Astrocyte (in vitro differentiated cells and primary cell): ENCODE data around the gene ZBTB24. TPM values are rescaled to one million over a fixed set of nuclear protein-coding genes. Genes with fewer than 3 reads are reported as not detected.

ENCODE experiments used
- DNase-seq: peaks from one replicate; pipeline ENCODE4 v3.0.0-alpha.2; 2010; ENCODE audit warnings: low read depth
- FAIRE-seq: peaks from 2 replicates; lab custom pipeline; 2011; peaks lifted over from hg19 to GRCh38; lab: Jason Lieb, UNC
- H2AFZ ChIP-seq: 2 replicates; pipeline ENCODE4 v1.6.0; 2012; ENCODE audit warnings: low read depth, low read length, inconsistent platforms
- H3K27ac ChIP-seq: 2 replicates; pipeline ENCODE4 v1.5.1; 2011; ENCODE audit warnings: low read depth, low read length, inconsistent platforms
- H3K27me3 ChIP-seq: 2 replicates; pipeline ENCODE4 v1.6.0; 2011; ENCODE audit warnings: low read length, inconsistent platforms; ENCODE audit not compliant: insufficient read depth
- H3K36me3 ChIP-seq: 2 replicates; pipeline ENCODE4 v1.5.1; 2011; ENCODE audit warnings: low read length, inconsistent platforms; ENCODE audit not compliant: insufficient read depth
- H3K4me1 ChIP-seq: 2 replicates; pipeline ENCODE4 v1.5.1; 2011; ENCODE audit warnings: low read length, inconsistent platforms; ENCODE audit not compliant: insufficient read depth
- H3K4me2 ChIP-seq: 2 replicates; pipeline ENCODE4 v1.6.0; 2012; ENCODE audit warnings: low read length, inconsistent platforms
- H3K4me3 ChIP-seq: 2 replicates; pipeline ENCODE4 v1.5.1; 2011; ENCODE audit warnings: low read depth, mild to moderate bottlenecking, low read length, inconsistent platforms; ENCODE audit not compliant: insufficient read depth
- H3K79me2 ChIP-seq: 2 replicates; pipeline ENCODE4 v1.6.0; 2012; ENCODE audit warnings: mild to moderate bottlenecking, low read length, inconsistent platforms; ENCODE audit not compliant: insufficient read depth
- H3K9ac ChIP-seq: 2 replicates; pipeline ENCODE4 v1.6.0; 2012; ENCODE audit warnings: mild to moderate bottlenecking, low read length, inconsistent platforms
- H3K9me3 ChIP-seq: 2 replicates; pipeline ENCODE4 v1.5.1; 2012; ENCODE audit warnings: low read depth, mild to moderate bottlenecking, low read length, inconsistent platforms; ENCODE audit not compliant: insufficient read depth
- H4K20me1 ChIP-seq: 2 replicates; pipeline ENCODE4 v1.6.0; 2012; ENCODE audit warnings: low read length, inconsistent platforms; ENCODE audit not compliant: insufficient read depth
- H3K27ac Mint-ChIP-seq: one replicate; pipeline ENCODE4 v1.8.0; 2021; ENCODE audit warnings: mild to moderate bottlenecking, mixed read lengths; ENCODE audit not compliant: unreplicated experiment
- H3K27me3 Mint-ChIP-seq: one replicate; pipeline ENCODE4 v1.8.0; 2021; ENCODE audit warnings: low read depth, mixed read lengths; ENCODE audit not compliant: unreplicated experiment
- H3K36me3 Mint-ChIP-seq: one replicate; pipeline ENCODE4 v1.8.0; 2021; ENCODE audit warnings: low read depth, mixed read lengths; ENCODE audit not compliant: unreplicated experiment
- H3K4me1 Mint-ChIP-seq: one replicate; pipeline ENCODE4 v1.8.0; 2021; ENCODE audit warnings: low read depth, mixed read lengths; ENCODE audit not compliant: unreplicated experiment
- H3K4me3 Mint-ChIP-seq: one replicate; pipeline ENCODE4 v1.8.0; 2021; ENCODE audit warnings: mild to moderate bottlenecking, moderate library complexity, mixed read lengths; ENCODE audit not compliant: unreplicated experiment
- H3K9me3 Mint-ChIP-seq: one replicate; pipeline ENCODE4 v1.8.0; 2021; ENCODE audit warnings: mild to moderate bottlenecking, mixed read lengths; ENCODE audit not compliant: unreplicated experiment
- CTCF ChIP-seq: IDR thresholded peaks from 2 replicates; pipeline ENCODE4 v1.5.1; 2011; ENCODE audit warnings: low read depth, mild to moderate bottlenecking, inconsistent platforms, low read length, moderate library complexity; ENCODE audit not compliant: insufficient read depth
- EZH2 ChIP-seq: IDR thresholded peaks from 2 replicates; pipeline ENCODE4 v1.6.1; 2012; ENCODE audit warnings: mild to moderate bottlenecking, low read length, inconsistent platforms; ENCODE audit not compliant: insufficient read depth
- total RNA-seq: library from RNA; stranded (reverse); gene quantifications from 2 replicates; pipeline ENCODE4 v1.2.1, GENCODE V29; 2021

The ZBTB24 gene
- total RNA-seq, 1 donor from 2014 or later, result 9.3 TPM

- H3K4me1 Mint-ChIP-seq, result peaks cover 5% of the 10 kb centered on the region
- peaks cover 8% of the 10 kb centered on the region for H3K4me1 ChIP-seq
- no peak overlapping the region for H3K27ac Mint-ChIP-seq
- TF ChIP-seq CTCF, result no peak
- no peaks in the 10 kb centered on the region for H3K9me3 Mint-ChIP-seq
- H3K27me3 Mint-ChIP-seq, result no peaks in the 10 kb centered on the region
- H4K20me1 ChIP-seq, result peaks cover 38% of the 10 kb centered on the region
- H3K4me3 Mint-ChIP-seq, result no peak overlapping the region
- peaks cover 23% of the 10 kb centered on the region for H3K79me2 ChIP-seq
- H3K4me2 ChIP-seq, result no peak overlapping the region
- no peak overlapping the region for H3K27ac ChIP-seq
- DNase-seq (no peak), FAIRE-seq (no peak)
- H3K27me3 ChIP-seq, result no peaks in the 10 kb centered on the region
- peaks cover 6% of the 10 kb centered on the region for H3K36me3 ChIP-seq
- H3K36me3 Mint-ChIP-seq, result peaks cover 16% of the 10 kb centered on the region
- H3K9me3 ChIP-seq, result no peaks in the 10 kb centered on the region
- H2AFZ ChIP-seq, result no peak overlapping the region
- no peak overlapping the region for H3K9ac ChIP-seq
- H3K4me3 ChIP-seq, result no peak overlapping the region
Measured at GRCh38 chr6:109451376-109451775, 31.6 kb downstream of the ZBTB24 start.

- no peak overlapping the region for H3K4me3 Mint-ChIP-seq
- H3K4me1 ChIP-seq, result peaks cover 7% of the 10 kb centered on the region
- no peak for TF ChIP-seq EZH2
- no peak for TF ChIP-seq CTCF
Measured at GRCh38 chr6:109450801-109451200, 32.2 kb downstream of the ZBTB24 start.

GRCh38 chr6:109449795-109450673 lies 33.0 kb downstream of the ZBTB24 start:
- Histone ChIP-seq H3K4me3 (no peak overlapping the region), H4K20me1 (peaks cover 38% of the 10 kb centered on the region), H3K4me1 (peaks cover 7% of the 10 kb centered on the region), H3K79me2 (peaks cover 19% of the 10 kb centered on the region), H3K4me2 (no peak overlapping the region), H3K9ac (no peak overlapping the region), H3K36me3 (peaks cover 10% of the 10 kb centered on the region), H2AFZ (no peak overlapping the region), H3K27ac (no peak overlapping the region), H3K27me3 (no peaks in the 10 kb centered on the region), H3K9me3 (no peaks in the 10 kb centered on the region)
- Mint-ChIP-seq H3K4me1 (peaks cover 3% of the 10 kb centered on the region), H3K27me3 (no peaks in the 10 kb centered on the region), H3K4me3 (no peak overlapping the region), H3K9me3 (no peaks in the 10 kb centered on the region), H3K36me3 (peaks cover 25% of the 10 kb centered on the region), H3K27ac (no peak overlapping the region)
- FAIRE-seq (no peak), DNase-seq (no peak)
- TF ChIP-seq CTCF (no peak), EZH2 (no peak)

More at GRCh38 chr6:109450801-109451200, 32.2 kb downstream of the ZBTB24 start:
- FAIRE-seq, result no peak
- Histone ChIP-seq H3K27me3 (no peaks in the 10 kb centered on the region), H3K36me3 (peaks cover 6% of the 10 kb centered on the region), H3K27ac (no peak overlapping the region), H3K9ac (no peak overlapping the region), H3K79me2 (peaks cover 23% of the 10 kb centered on the region), H4K20me1 (peaks cover 38% of the 10 kb centered on the region), H3K4me3 (no peak overlapping the region), H3K9me3 (no peaks in the 10 kb centered on the region), H3K4me2 (no peak overlapping the region), H2AFZ (no peak overlapping the region)
- Mint-ChIP-seq H3K27ac (no peak overlapping the region), H3K36me3 (peaks cover 19% of the 10 kb centered on the region), H3K4me1 (peaks cover 3% of the 10 kb centered on the region), H3K9me3 (no peaks in the 10 kb centered on the region), H3K27me3 (no peaks in the 10 kb centered on the region)
- DNase-seq, result no peak
